Small intestine (tissue), 7 donors: ENCODE results near the gene ATP11C. TPM values are rescaled to one million over a fixed set of nuclear protein-coding genes. Genes with fewer than 3 reads are reported as not detected.
"Not testable (repeated sequence)": the region's sequence is repeated elsewhere in the genome, so short reads cannot be mapped to it uniquely, and the experiment has no call there.

Source experiments
- DNase-seq, 2 donors: peaks; one replicate each; pipeline versions ENCODE4 v3.0.0 to v3.0.0-alpha.2; 2013
- FAIRE-seq: peaks from 2 replicates; lab custom pipeline; 2012; peaks lifted over from hg19 to GRCh38; lab: Jason Lieb, UNC
- H3K27ac ChIP-seq, 3 donors: one replicate each; pipeline ENCODE4 v1.5.1; 2013; ENCODE audit warnings: low read length in 2 of 3, mild to moderate bottlenecking in 2 of 3, control low read depth in 1 of 3, inconsistent platforms in 1 of 3, low read depth in 1 of 3, moderate library complexity in 1 of 3
- H3K27me3 ChIP-seq, 3 donors: one replicate each; pipeline ENCODE4 v1.6.1; 2013; ENCODE audit warnings: low read length in 3 of 3, inconsistent platforms in 1 of 3; ENCODE audit not compliant: control insufficient read depth in 3 of 3, insufficient read depth in 3 of 3
- H3K36me3 ChIP-seq, 3 donors: one replicate each; pipeline ENCODE4 v1.6.1; 2013; ENCODE audit warnings: low read length in 3 of 3, inconsistent platforms in 1 of 3, low read depth in 1 of 3, mild to moderate bottlenecking in 1 of 3, moderate library complexity in 1 of 3; ENCODE audit not compliant: control insufficient read depth in 3 of 3, insufficient read depth in 2 of 3
- H3K4me1 ChIP-seq, 3 donors: one replicate each; pipeline ENCODE4 v1.6.1; 2013; ENCODE audit warnings: low read length in 2 of 3, inconsistent platforms in 1 of 3, low read depth in 1 of 3, mild to moderate bottlenecking in 1 of 3, moderate library complexity in 1 of 3; ENCODE audit not compliant: control insufficient read depth in 3 of 3, insufficient read depth in 2 of 3
- H3K4me3 ChIP-seq, 3 donors: one replicate each; pipeline ENCODE4 v1.5.1; 2013; ENCODE audit warnings: low read length in 3 of 3, control low read depth in 1 of 3, inconsistent platforms in 1 of 3, low read depth in 1 of 3, mild to moderate bottlenecking in 1 of 3, moderate library complexity in 1 of 3
- H3K9me3 ChIP-seq, 2 donors: one replicate each; pipeline ENCODE4 v1.6.1; 2013; ENCODE audit warnings: low read depth in 1 of 2, low read length in 1 of 2; ENCODE audit not compliant: control insufficient read depth in 2 of 2, insufficient read depth in 1 of 2
- WGBS, 3 donors: extraction: QIAGEN DNeasy Blood & Tissue Kit; methylation state at CpG; one replicate each; pipeline ENCODE4 v1.1.7; 2013; 5-methylcytosine and 5-hydroxymethylcytosine counted together
- polyA plus RNA-seq, 4 donors: library from polyadenylated mRNA; stranded (reverse) in 3 of 4; unstranded in 1 of 4; fragments of 200-250 nt in 3 of 4; fragments of 120-200 nt in 1 of 4; gene quantifications; one replicate each; pipeline versions ENCODE4 v1.2.1 to v1.2.3, GENCODE V29; 2013
- donor health status: healthy with polysubstance abuse.
- donor health status: control.
- donor health status: control.
- donor health status: Bipolar disorder and iron deficiency.
- donor health status: healthy.

ATP11C gene
- polyA plus RNA-seq, 4 donors = 3.8 to 16.1 (median 6.6) TPM

DNA sequence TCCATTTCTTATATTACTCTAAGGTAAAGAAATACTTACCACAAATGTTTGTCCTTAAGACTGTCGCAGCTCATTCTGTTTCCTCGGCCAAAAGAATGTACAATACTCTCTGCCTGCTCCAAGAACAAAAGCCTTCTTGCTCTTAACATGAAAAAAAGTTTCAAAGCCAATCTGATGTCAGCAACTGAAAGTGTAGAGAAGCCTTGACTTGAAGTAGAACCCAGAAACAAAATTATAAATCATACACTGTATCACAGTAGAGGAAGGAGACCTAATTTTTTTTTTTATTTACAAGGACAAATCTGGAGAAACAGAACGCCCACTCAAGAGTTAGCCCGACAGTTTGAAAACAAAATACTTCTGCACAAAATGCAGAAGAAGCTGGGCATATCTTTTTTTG lies 224.8 kb downstream of the ATP11C start, which contains the start of gene MCF2:
MCF2 (minus strand) TSS at position 101 of the 400 bp plus-strand sequence. CDS start 56,423 bp downstream, outside the sequence.
- DNase-seq = no peak
- Histone ChIP-seq H3K4me3 (no peak within 1 kb of the TSS), H3K9me3 (no peaks in the 10 kb centered on the region), H3K27me3 (no peaks in the 10 kb centered on the region), H3K4me1 (no peaks in the 10 kb centered on the region), H3K27ac (no peak within 1 kb of the TSS), H3K36me3 (no peaks in the 10 kb centered on the region)
- WGBS, 3 donors = 70 to 82% (median 76%) methylated on average over 4 of the region's 4 CpGs
- no peak for FAIRE-seq

- Histone ChIP-seq H3K27ac (no peak overlapping the region), H3K4me1 (no peaks in the 10 kb centered on the region), H3K9me3 (no peaks in the 10 kb centered on the region), H3K4me3 (no peak overlapping the region), H3K27me3 (no peaks in the 10 kb centered on the region), H3K36me3 (no peaks in the 10 kb centered on the region)
- WGBS, 3 donors = 79 to 95% (median 84%) methylated on average over 3 of the region's 3 CpGs
- DNase-seq (no peak), FAIRE-seq (no peak)
Observed at GRCh38 chrX:139702658-139703057, 230.2 kb downstream of the ATP11C start.

DNA sequence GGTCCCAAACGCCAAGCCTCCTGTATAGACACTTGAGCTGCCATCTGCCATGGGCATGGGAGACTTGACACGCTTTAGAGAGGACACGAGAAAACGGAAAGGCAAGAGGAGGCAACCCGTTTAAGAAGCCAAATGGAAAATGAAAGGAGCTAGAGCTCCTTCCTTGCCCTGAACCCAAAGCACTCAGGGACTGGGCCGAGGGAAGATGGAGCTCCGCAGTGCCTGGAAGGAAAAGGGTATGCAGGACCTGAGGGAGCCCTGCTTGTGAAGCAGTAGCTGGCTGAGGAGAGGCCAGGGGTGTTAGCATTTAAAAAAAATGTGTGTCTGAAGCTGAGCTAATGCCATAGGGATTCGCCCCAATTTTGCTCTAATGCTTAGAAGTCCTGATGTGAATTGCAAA lies 239.9 kb downstream of the ATP11C start:
- H3K27ac ChIP-seq = no peak overlapping the region
- no peaks in the 10 kb centered on the region for H3K4me1 ChIP-seq
- no peaks in the 10 kb centered on the region for H3K9me3 ChIP-seq
- WGBS, 3 donors = 35 to 53% (median 39%) methylated on average over 8 of the region's 8 CpGs
- H3K4me3 ChIP-seq = no peak overlapping the region
- FAIRE-seq (no peak), DNase-seq (peak in 1 of 2 donors; percentile 1)
- no peaks in the 10 kb centered on the region for H3K36me3 ChIP-seq
- H3K27me3 ChIP-seq = peaks cover 0 to 13% (median 5%) of the 10 kb centered on the region in 3 donors

DNA sequence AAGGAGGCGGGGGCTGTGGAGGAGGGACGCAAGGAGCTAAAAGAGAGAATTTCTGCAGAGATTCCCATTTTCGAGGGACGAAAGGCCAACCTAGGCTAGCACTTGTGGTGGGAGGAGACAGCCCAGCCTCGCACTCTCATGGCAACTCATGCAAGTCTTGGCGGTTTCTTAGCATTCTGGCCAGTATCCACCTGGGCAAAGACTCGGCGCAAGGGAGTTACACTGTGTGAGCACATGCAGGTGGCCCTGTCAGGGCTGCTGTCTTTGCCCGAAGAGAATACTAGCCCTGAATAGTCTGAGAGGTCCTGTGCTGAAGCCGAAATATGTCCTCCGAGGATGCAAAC lies 240.4 kb downstream of the ATP11C start:
- FAIRE-seq = no peak
- H3K9me3 ChIP-seq = no peaks in the 10 kb centered on the region
- peaks cover 0 to 13% (median 5%) of the 10 kb centered on the region in 3 donors for H3K27me3 ChIP-seq
- no peak overlapping the region for H3K27ac ChIP-seq
- no peak overlapping the region for H3K4me3 ChIP-seq
- 19 to 49% (median 33%) methylated on average over 11 of the region's 11 CpGs for WGBS, 3 donors
- H3K4me1 ChIP-seq = no peaks in the 10 kb centered on the region
- DNase-seq = no peak
- no peaks in the 10 kb centered on the region for H3K36me3 ChIP-seq

DNA sequence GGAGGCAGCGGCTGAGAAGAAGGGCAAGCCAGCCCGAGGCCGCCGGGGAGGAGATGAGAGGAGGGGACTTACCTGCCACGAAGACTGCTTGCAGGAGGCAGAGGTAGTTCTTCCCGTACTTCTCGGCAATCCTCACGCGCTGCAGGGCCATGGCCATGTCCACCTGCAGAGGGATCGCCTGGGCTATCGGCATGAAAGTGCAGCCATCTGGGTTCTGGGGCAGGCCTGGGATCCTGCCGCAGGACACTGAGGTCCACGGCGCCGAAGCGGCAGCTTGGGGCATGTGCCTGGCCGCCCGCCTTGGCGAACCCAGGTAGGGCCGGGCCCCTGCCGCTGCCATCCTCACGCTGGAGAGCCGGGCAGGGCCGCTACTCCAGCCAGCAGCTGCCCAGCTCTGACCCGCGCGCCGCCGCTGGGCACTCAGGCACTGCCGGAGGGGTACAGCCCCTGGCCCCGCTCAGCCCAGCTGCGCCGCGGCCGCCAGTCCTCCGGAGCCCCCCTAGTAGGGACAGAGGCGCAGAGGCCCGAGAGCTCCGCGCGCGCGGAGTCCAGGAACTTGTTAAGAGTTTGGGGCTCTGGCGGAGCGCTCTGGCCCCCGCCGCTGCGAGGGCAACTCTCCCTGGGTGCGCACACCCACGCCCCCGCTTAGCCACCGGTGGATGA lies 240.9 kb downstream of the ATP11C start:
- 1 to 29% (median 25%) methylated on average over 23 to 52 of the region's 52 CpGs for WGBS, 3 donors
- Histone ChIP-seq H3K27me3 (peaks cover 0 to 13% (median 5%) of the 10 kb centered on the region in 3 donors), H3K9me3 (no peaks in the 10 kb centered on the region), H3K36me3 (no peaks in the 10 kb centered on the region), H3K4me1 (no peaks in the 10 kb centered on the region), H3K27ac (no peak overlapping the region), H3K4me3 (no peak overlapping the region)
- peak in 1 of 2 donors; percentile 1 for DNase-seq
- no peak for FAIRE-seq

DNA sequence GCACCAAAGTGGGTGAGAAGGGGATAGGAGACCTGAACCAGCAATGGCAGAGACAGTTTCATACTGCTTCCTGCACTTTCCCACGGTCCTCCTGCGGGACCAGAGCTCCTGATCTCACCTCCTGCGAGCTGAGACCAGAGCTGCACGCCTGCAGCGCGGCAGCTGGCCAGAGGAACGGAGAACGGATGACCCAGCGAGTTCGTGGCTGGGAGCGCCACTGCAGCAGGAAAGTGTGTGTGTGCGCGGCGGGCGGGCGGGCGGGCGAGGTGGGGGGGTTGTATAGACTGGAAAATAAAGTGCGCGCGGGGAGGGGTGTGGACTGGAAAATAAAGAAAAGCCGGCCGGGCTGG lies 241.4 kb downstream of the ATP11C start:
- Histone ChIP-seq H3K9me3 (no peaks in the 10 kb centered on the region), H3K36me3 (no peaks in the 10 kb centered on the region), H3K4me1 (no peaks in the 10 kb centered on the region), H3K4me3 (no peak overlapping the region), H3K27ac (no peak overlapping the region), H3K27me3 (peaks cover 0 to 13% (median 5%) of the 10 kb centered on the region in 3 donors)
- no peak for FAIRE-seq
- 1 to 20% (median 5%) methylated on average over 9 to 23 of the region's 23 CpGs for WGBS, 3 donors
- DNase-seq = no peak

GRCh38 chrX:139685175-139685574 lies 247.7 kb downstream of the ATP11C start:
- FAIRE-seq, H3K27ac ChIP-seq, H3K9me3 ChIP-seq, DNase-seq, H3K27me3 ChIP-seq, H3K36me3 ChIP-seq, H3K4me3 ChIP-seq, H3K4me1 ChIP-seq: not testable (repeated sequence)
- WGBS, 3 donors = 77 to 93% (median 81%) methylated on average over 7 of the region's 7 CpGs

GRCh38 chrX:139680356-139680755 lies 252.5 kb downstream of the ATP11C start:
- no peaks in the 10 kb centered on the region for H3K27me3 ChIP-seq
- no peaks in the 10 kb centered on the region for H3K4me1 ChIP-seq
- H3K27ac ChIP-seq = no peak overlapping the region
- FAIRE-seq (no peak), DNase-seq (no peak)
- no peak overlapping the region for H3K4me3 ChIP-seq
- no peaks in the 10 kb centered on the region for H3K9me3 ChIP-seq
- H3K36me3 ChIP-seq = no peaks in the 10 kb centered on the region
- 40 to 60% (median 42%) methylated on average over 3 of the region's 3 CpGs for WGBS, 3 donors
